ENCODE measurements around the gene OR5D13. TPM values are rescaled to one million over a fixed set of nuclear protein-coding genes. Genes with fewer than 3 reads are reported as not detected.

The OR5D13 gene
- not detected for total RNA-seq
- not detected for total RNA-seq (2013)

- Histone ChIP-seq H3K36me3 (ENCODE audit: control insufficient read depth, insufficient read depth, low read length) (no peaks in the 10 kb centered on the region), H3K27me3 (ENCODE audit: control insufficient read depth, insufficient read depth, low read length) (no peaks in the 10 kb centered on the region), H3K9me3 (ENCODE audit: control insufficient read depth, insufficient read depth, low read length) (peaks cover 7% of the 10 kb centered on the region), H3K27ac (ENCODE audit: low read length) (no peak within 1 kb of the TSS), H3K4me3 (ENCODE audit: low read length) (no peak within 1 kb of the TSS), H3K4me1 (ENCODE audit: control insufficient read depth, insufficient read depth, low read length) (no peaks in the 10 kb centered on the region)
- intact Hi-C loops (cut with micrococcal nuclease), result loop anchor here (10.0 kb wide), 1 partner anchor 62 kb away; the partner anchor contains the start of gene OR5D16
- Mint-ChIP-seq H3K4me1 (no peaks in the 10 kb centered on the region), H3K27ac (no peak within 1 kb of the TSS), H3K36me3 (peaks cover 11% of the 10 kb centered on the region), H3K27me3 (ENCODE audit: low read depth in 2 of 2) (no peaks in the 10 kb centered on the region), H3K4me3 (no peak within 1 kb of the TSS), H3K9me3 (peaks cover 14 to 28% of the 10 kb centered on the region in 2 donors)
- TF ChIP-seq CTCF (IDR thresholded peaks at IDR 0.05), result no peak
- DNase-seq (no peak), ATAC-seq (no peak)
These were observed at the start of gene OR5D13 for GRCh38 chr11:55773138-55773537. Gene OR5D13, plus strand, starts transcription at chr11:55773438. Its CDS starts 0 bp downstream, at chr11:55773438.

- no peak for TF ChIP-seq CTCF (IDR thresholded peaks at IDR 0.05)
- Histone ChIP-seq H3K4me1 (ENCODE audit: control insufficient read depth, insufficient read depth, low read length) (no peaks in the 10 kb centered on the region), H3K27me3 (ENCODE audit: control insufficient read depth, insufficient read depth, low read length) (no peaks in the 10 kb centered on the region), H3K27ac (ENCODE audit: low read length) (no peak overlapping the region), H3K36me3 (ENCODE audit: control insufficient read depth, insufficient read depth, low read length) (no peaks in the 10 kb centered on the region), H3K4me3 (ENCODE audit: low read length) (no peak overlapping the region), H3K9me3 (ENCODE audit: control insufficient read depth, insufficient read depth, low read length) (peaks cover 7% of the 10 kb centered on the region)
- Mint-ChIP-seq H3K27me3 (ENCODE audit: low read depth in 2 of 2) (no peaks in the 10 kb centered on the region), H3K4me1 (no peaks in the 10 kb centered on the region), H3K36me3 (peaks cover 19% of the 10 kb centered on the region), H3K27ac (no peak overlapping the region), H3K4me3 (no peak overlapping the region), H3K9me3 (peaks cover 14 to 15% of the 10 kb centered on the region in 2 donors)
- WGBS (ENCODE audit: insufficient coverage), result 34% methylated on average over 5 of the region's 5 CpGs
- DNase-seq (no peak), ATAC-seq (no peak)
- intact Hi-C loops (cut with micrococcal nuclease), result no loop called here
These were observed 46.4 kb upstream of the OR5D13 start for GRCh38 chr11:55726715-55727324.

- H3K9me3 Mint-ChIP-seq, result peaks cover 20% of the 10 kb centered on the region in 2 donors
- H3K4me3 Mint-ChIP-seq, result no peak overlapping the region
- no peak for TF ChIP-seq CTCF (IDR thresholded peaks at IDR 0.05)
- Histone ChIP-seq H3K36me3 (ENCODE audit: control insufficient read depth, insufficient read depth, low read length) (no peaks in the 10 kb centered on the region), H3K4me3 (ENCODE audit: low read length) (no peak overlapping the region), H3K27me3 (ENCODE audit: control insufficient read depth, insufficient read depth, low read length) (no peaks in the 10 kb centered on the region), H3K9me3 (ENCODE audit: control insufficient read depth, insufficient read depth, low read length) (peaks cover 9% of the 10 kb centered on the region), H3K27ac (ENCODE audit: low read length) (no peak overlapping the region), H3K4me1 (ENCODE audit: control insufficient read depth, insufficient read depth, low read length) (no peaks in the 10 kb centered on the region)
- intact Hi-C loops (cut with micrococcal nuclease), result no loop called here
- no peaks in the 10 kb centered on the region for H3K27me3 Mint-ChIP-seq (ENCODE audit: low read depth in 2 of 2)
- 51% methylated on average over 3 of the region's 3 CpGs for WGBS (ENCODE audit: insufficient coverage)
- ATAC-seq (no peak), DNase-seq (no peak)
- H3K27ac Mint-ChIP-seq, result no peak overlapping the region
- no peaks in the 10 kb centered on the region for H3K4me1 Mint-ChIP-seq
- H3K36me3 Mint-ChIP-seq, result peaks cover 9% of the 10 kb centered on the region
These were observed 40.3 kb upstream of the OR5D13 start for GRCh38 chr11:55732936-55733335.

GRCh38 chr11:55791606-55792005, 18.4 kb downstream of the OR5D13 start:
- H3K9me3 Mint-ChIP-seq, result peaks cover 16 to 19% of the 10 kb centered on the region in 2 donors
- no peak overlapping the region for H3K4me3 ChIP-seq (ENCODE audit: low read length)
- H3K4me1 Mint-ChIP-seq, result no peaks in the 10 kb centered on the region
- no CpG with 5 or more reads among the region's 1 CpG for WGBS (ENCODE audit: insufficient coverage)
- no peak overlapping the region for H3K27ac Mint-ChIP-seq
- H3K27me3 Mint-ChIP-seq (ENCODE audit: low read depth in 2 of 2), result no peaks in the 10 kb centered on the region
- H3K4me1 ChIP-seq (ENCODE audit: control insufficient read depth, insufficient read depth, low read length), result no peaks in the 10 kb centered on the region
- DNase-seq (no peak), ATAC-seq (no peak)
- H3K27ac ChIP-seq (ENCODE audit: low read length), result no peak overlapping the region
- peaks cover 23% of the 10 kb centered on the region for H3K36me3 Mint-ChIP-seq
- no peak for TF ChIP-seq CTCF (IDR thresholded peaks at IDR 0.05)
- H3K9me3 ChIP-seq (ENCODE audit: control insufficient read depth, insufficient read depth, low read length), result peaks cover 5% of the 10 kb centered on the region
- no peaks in the 10 kb centered on the region for H3K27me3 ChIP-seq (ENCODE audit: control insufficient read depth, insufficient read depth, low read length)
- no peak overlapping the region for H3K4me3 Mint-ChIP-seq
- intact Hi-C loops (cut with micrococcal nuclease), result no loop called here
- H3K36me3 ChIP-seq (ENCODE audit: control insufficient read depth, insufficient read depth, low read length), result no peaks in the 10 kb centered on the region
